IPS-20b (cell line): ENCODE results near the gene HOXB3.

Experiments used
- H3K27ac ChIP-seq: one replicate; pipeline ENCODE4 v1.5.1; 2013; ENCODE audit warnings: low read length
- H3K27me3 ChIP-seq: 2 replicates; pipeline ENCODE4 v1.6.1; 2013; ENCODE audit warnings: mild to moderate bottlenecking, low read length, inconsistent platforms; ENCODE audit not compliant: insufficient read depth
- H3K36me3 ChIP-seq: 2 replicates; pipeline ENCODE4 v1.6.1; 2013; ENCODE audit warnings: low read depth, mild to moderate bottlenecking, inconsistent platforms, low read length, moderate library complexity; ENCODE audit not compliant: insufficient read depth
- H3K4me1 ChIP-seq: 2 replicates; pipeline ENCODE4 v1.6.1; 2013; ENCODE audit warnings: mild to moderate bottlenecking, control low read depth, inconsistent platforms, low read length, moderate library complexity; ENCODE audit not compliant: insufficient read depth
- H3K4me3 ChIP-seq: 2 replicates; pipeline ENCODE4 v1.5.1; 2013; ENCODE audit warnings: mild to moderate bottlenecking, low read length, inconsistent platforms
- H3K9ac ChIP-seq: 2 replicates; pipeline ENCODE4 v1.6.1; 2013; ENCODE audit warnings: low read depth, mild to moderate bottlenecking, inconsistent platforms, low read length, moderate library complexity
- H3K9me3 ChIP-seq: 2 replicates; pipeline ENCODE4 v1.6.1; 2013; ENCODE audit warnings: mild to moderate bottlenecking, low read depth, low read length, inconsistent platforms; ENCODE audit not compliant: insufficient read depth

Gene HOXB3

GRCh38 chr17:48551214-48551555 is 38.9 kb downstream of the HOXB3 start:
- Histone ChIP-seq H3K9ac (no peak overlapping the region), H3K4me3 (no peak overlapping the region), H3K4me1 (peaks cover 16% of the 10 kb centered on the region), H3K27me3 (peaks cover 100% of the 10 kb centered on the region), H3K9me3 (peaks cover 5% of the 10 kb centered on the region; the same call in 1 of the 2 replicates), H3K27ac (no peak overlapping the region), H3K36me3 (no peaks in the 10 kb centered on the region)

GRCh38 chr17:48550502-48551213 is 39.4 kb downstream of the HOXB3 start:
- Histone ChIP-seq H3K9ac (no peak overlapping the region), H3K27me3 (peaks cover 100% of the 10 kb centered on the region)

GRCh38 chr17:48549914-48550501 is 40.0 kb downstream of the HOXB3 start:
- Histone ChIP-seq H3K4me3 (no peak overlapping the region), H3K9ac (no peak overlapping the region), H3K4me1 (peaks cover 16% of the 10 kb centered on the region), H3K27ac (no peak overlapping the region), H3K36me3 (no peaks in the 10 kb centered on the region), H3K9me3 (peaks cover 5% of the 10 kb centered on the region; the same call in 1 of the 2 replicates), H3K27me3 (peaks cover 100% of the 10 kb centered on the region)

More at GRCh38 chr17:48550502-48551213, 39.4 kb downstream of the HOXB3 start:
- peaks cover 16% of the 10 kb centered on the region for H3K4me1 ChIP-seq
- H3K4me3 ChIP-seq: no peak overlapping the region
- peaks cover 5% of the 10 kb centered on the region; the same call in 1 of the 2 replicates for H3K9me3 ChIP-seq
- no peak overlapping the region for H3K27ac ChIP-seq
- no peaks in the 10 kb centered on the region for H3K36me3 ChIP-seq

- Histone ChIP-seq H3K27ac (no peak overlapping the region), H3K9me3 (peaks cover 5% of the 10 kb centered on the region; the same call in 1 of the 2 replicates), H3K27me3 (peaks cover 100% of the 10 kb centered on the region), H3K36me3 (no peaks in the 10 kb centered on the region), H3K4me3 (no peak overlapping the region), H3K9ac (no peak overlapping the region), H3K4me1 (peaks cover 16% of the 10 kb centered on the region)
These were observed 40.8 kb downstream of the HOXB3 start for GRCh38 chr17:48549281-48549630.

- H3K9ac ChIP-seq: no peak overlapping the region
- peaks cover 100% of the 10 kb centered on the region for H3K27me3 ChIP-seq
- H3K27ac ChIP-seq: no peak overlapping the region
- peaks cover 5% of the 10 kb centered on the region; the same call in 1 of the 2 replicates for H3K9me3 ChIP-seq
- H3K4me3 ChIP-seq: 0 out of 2 replicates have a peak overlapping the region, but pooled peaks have one; percentile 11
- H3K4me1 ChIP-seq: peaks cover 18% of the 10 kb centered on the region
- H3K36me3 ChIP-seq: no peaks in the 10 kb centered on the region
These were observed 41.3 kb downstream of the HOXB3 start for GRCh38 chr17:48548523-48549280.

GRCh38 chr17:48547808-48548522 is 42.1 kb downstream of the HOXB3 start:
- H3K27me3 ChIP-seq: peaks cover 100% of the 10 kb centered on the region
- H3K9me3 ChIP-seq: peaks cover 3% of the 10 kb centered on the region; the same call in 1 of the 2 replicates
- H3K4me3 ChIP-seq: no peak overlapping the region; the same call in 1 of the 2 replicates
- H3K9ac ChIP-seq: no peak overlapping the region
- H3K36me3 ChIP-seq: no peaks in the 10 kb centered on the region
- peaks cover 18% of the 10 kb centered on the region for H3K4me1 ChIP-seq
- H3K27ac ChIP-seq: no peak overlapping the region

- Histone ChIP-seq H3K4me1 (peaks cover 18% of the 10 kb centered on the region), H3K4me3 (no peak overlapping the region; the same call in 1 of the 2 replicates), H3K27me3 (peaks cover 100% of the 10 kb centered on the region), H3K9ac (no peak overlapping the region), H3K27ac (no peak overlapping the region), H3K36me3 (no peaks in the 10 kb centered on the region), H3K9me3 (peaks cover under 1% of the 10 kb centered on the region; the same call in 1 of the 2 replicates)
These were observed 42.9 kb downstream of the HOXB3 start for GRCh38 chr17:48546924-48547807.

- Histone ChIP-seq H3K4me1 (peaks cover 18% of the 10 kb centered on the region), H3K9ac (no peak overlapping the region), H3K36me3 (no peaks in the 10 kb centered on the region), H3K27me3 (peaks cover 100% of the 10 kb centered on the region), H3K4me3 (no peak overlapping the region), H3K9me3 (peaks cover 2% of the 10 kb centered on the region; the same call in 1 of the 2 replicates), H3K27ac (no peak overlapping the region)
These were observed 43.7 kb downstream of the HOXB3 start for GRCh38 chr17:48546137-48546923.

GRCh38 chr17:48545539-48545938 is 44.5 kb downstream of the HOXB3 start:
- Histone ChIP-seq H3K27me3 (peaks cover 100% of the 10 kb centered on the region), H3K9ac (no peak overlapping the region), H3K36me3 (no peaks in the 10 kb centered on the region), H3K9me3 (peaks cover 2% of the 10 kb centered on the region; the same call in 1 of the 2 replicates), H3K4me1 (peaks cover 18% of the 10 kb centered on the region), H3K27ac (no peak overlapping the region), H3K4me3 (no peak overlapping the region)

- H3K9me3 ChIP-seq: peaks cover 2% of the 10 kb centered on the region; the same call in 1 of the 2 replicates
- peak within 1 kb of the TSS; percentile 0; the same call in 1 of the 2 replicates for H3K9ac ChIP-seq
- peaks cover 100% of the 10 kb centered on the region for H3K27me3 ChIP-seq
- H3K36me3 ChIP-seq: no peaks in the 10 kb centered on the region
- peaks cover 18% of the 10 kb centered on the region for H3K4me1 ChIP-seq
- H3K27ac ChIP-seq: no peak within 1 kb of the TSS
- peak within 1 kb of the TSS; percentile 20; the same call in 1 of the 2 replicates for H3K4me3 ChIP-seq
These were observed 45.0 kb downstream of the HOXB3 start, which contains the start of gene HOXB2 for GRCh38 chr17:48545022-48545375. HOXB2 (minus strand) TSS chr17:48545109; CDS start chr17:48544911, 198 bp downstream.
